ENCODE data around the gene CDK5R1.

- TF ChIP-seq CTCF (IDR thresholded peaks at IDR 0.05) = peak; percentile 79 to 83 (median 81)
- TF ChIP-seq EP300 (IDR thresholded peaks at IDR 0.05) = no peak
These were observed 42.3 kb upstream of the CDK5R1 start, which contains the start of gene PSMD11 for GRCh38 chr17:32444301-32445073.

Data from ovary (tissue), 3 donors.